GM12865 (cell line): ENCODE measurements around the gene SYT13.

Source experiments
- DNase-seq: peaks from one replicate; pipeline ENCODE4 v3.0.0; 2010; ENCODE audit warnings: low read depth
- H3K4me3 ChIP-seq: 2 replicates; pipeline ENCODE4 v1.5.1; 2011; ENCODE audit warnings: mild to moderate bottlenecking, low read depth, low read length, control low read depth
- TF ChIP-seq, protein P1 (sequence below): IDR thresholded peaks from 2 replicates; pipeline ENCODE4 v1.5.1; 2011; ENCODE audit warnings: low read length, control low read depth, low read depth, inconsistent platforms; ENCODE audit not compliant: insufficient read depth; ENCODE audit errors: missing control alignments

The SYT13 gene

DNA sequence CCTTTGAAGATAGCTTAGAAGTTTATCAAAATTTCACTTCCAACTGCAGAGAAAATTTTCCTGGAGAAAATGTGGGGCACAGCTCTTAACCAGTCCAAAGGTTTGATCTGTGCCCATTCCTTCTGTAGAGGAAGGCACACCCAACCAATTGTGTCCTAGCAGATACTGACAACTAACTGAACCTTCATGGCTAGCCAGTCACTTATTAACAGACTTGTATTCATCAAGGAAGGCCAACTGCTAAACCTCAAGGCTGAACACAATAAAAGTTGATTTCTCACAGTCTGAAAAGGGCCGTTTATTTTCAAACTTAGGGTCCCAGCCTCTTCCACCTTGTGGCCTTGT, 19.5 kb downstream of the SYT13 start:
- no peak for DNase-seq
- TF ChIP-seq, protein P1, sequence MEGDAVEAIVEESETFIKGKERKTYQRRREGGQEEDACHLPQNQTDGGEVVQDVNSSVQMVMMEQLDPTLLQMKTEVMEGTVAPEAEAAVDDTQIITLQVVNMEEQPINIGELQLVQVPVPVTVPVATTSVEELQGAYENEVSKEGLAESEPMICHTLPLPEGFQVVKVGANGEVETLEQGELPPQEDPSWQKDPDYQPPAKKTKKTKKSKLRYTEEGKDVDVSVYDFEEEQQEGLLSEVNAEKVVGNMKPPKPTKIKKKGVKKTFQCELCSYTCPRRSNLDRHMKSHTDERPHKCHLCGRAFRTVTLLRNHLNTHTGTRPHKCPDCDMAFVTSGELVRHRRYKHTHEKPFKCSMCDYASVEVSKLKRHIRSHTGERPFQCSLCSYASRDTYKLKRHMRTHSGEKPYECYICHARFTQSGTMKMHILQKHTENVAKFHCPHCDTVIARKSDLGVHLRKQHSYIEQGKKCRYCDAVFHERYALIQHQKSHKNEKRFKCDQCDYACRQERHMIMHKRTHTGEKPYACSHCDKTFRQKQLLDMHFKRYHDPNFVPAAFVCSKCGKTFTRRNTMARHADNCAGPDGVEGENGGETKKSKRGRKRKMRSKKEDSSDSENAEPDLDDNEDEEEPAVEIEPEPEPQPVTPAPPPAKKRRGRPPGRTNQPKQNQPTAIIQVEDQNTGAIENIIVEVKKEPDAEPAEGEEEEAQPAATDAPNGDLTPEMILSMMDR = no peak
- no peak overlapping the region for H3K4me3 ChIP-seq

DNA sequence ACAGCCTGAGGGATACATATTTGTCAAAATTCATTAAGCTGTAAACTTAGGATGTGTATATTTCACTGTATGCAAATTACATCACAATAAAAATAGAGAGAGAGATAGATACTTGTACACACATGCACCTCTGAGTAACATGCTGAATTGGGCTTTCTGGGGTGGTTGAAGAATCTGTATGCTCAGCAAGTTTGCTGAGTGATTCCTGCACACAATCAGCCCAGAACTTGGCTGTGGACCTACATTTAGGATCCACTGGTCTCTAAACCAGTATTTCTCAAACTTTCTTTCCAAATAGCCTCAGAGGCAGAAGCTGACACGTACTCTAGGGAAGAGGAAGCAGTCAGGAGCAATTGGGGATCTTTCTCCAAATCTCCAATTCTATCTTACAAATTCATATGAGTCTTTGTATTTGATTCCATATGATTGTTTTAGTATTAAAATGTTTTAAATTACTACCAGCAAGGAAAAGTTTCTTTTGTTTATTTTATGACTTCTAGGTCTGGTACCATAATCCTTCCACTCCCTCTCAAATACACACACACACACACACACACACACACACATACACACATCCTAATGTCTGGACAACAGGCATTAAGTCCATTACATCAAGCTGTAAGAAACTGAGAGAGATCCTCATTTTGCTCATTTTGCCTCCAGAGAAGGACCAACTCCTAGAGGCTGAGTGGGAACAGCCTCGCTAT, 20.0 kb downstream of the SYT13 start:
- H3K4me3 ChIP-seq = no peak overlapping the region
- TF ChIP-seq, protein P1 = no peak
- DNase-seq = no peak

DNA sequence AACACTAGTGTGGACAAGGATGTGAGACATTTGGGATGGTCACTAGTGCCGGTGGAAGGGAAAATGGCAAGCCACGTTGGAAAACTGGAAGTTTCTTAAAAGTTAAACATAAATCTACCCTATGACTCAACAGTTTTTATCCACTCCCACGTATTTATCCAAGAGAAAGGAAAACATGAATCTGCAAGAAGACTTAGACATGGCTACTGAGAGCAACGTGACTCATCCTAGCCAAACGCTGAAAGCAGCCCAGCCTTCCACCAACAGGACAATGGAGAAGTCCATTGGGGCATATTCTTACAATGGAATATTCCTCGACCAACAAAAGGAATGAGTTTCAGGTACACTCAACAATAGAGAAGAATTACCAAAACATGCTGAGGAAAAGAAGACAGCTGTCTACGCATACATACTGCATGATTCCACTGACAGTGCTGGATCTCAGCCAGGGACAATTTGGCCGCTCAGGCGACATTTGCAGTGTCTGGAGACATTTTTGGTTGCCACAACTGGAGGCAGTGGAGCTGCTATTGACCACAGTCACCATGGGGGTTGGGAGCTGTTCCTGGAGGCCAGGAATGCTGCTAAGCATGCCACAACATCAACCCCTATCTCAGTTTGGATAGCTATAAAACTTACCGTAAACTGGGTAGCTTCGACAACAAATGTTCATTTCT, 21.2 kb downstream of the SYT13 start:
- DNase-seq = no peak
- no peak overlapping the region for H3K4me3 ChIP-seq
- TF ChIP-seq, protein P1 = no peak

DNA sequence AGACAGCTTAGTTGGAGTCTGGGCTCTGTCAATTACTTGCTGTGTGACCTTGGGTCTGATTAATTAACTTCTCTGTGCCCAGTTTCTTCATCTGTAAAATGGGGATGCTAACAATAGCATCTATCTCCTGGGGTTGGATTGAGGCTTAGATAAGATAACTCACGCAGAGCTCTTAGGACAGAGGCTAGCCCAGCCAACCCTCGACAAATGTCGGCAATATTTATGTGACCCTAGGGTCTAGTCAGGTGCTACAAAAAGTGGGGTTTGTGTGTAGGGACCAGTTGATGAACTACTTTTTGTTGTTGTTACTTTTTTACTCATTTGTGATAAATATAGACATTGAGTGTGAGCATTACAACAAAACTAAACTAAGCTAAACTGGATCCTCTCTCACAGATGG, 22.4 kb downstream of the SYT13 start:
- TF ChIP-seq, protein P1 = no peak
- no peak overlapping the region for H3K4me3 ChIP-seq
- no peak for DNase-seq

DNA sequence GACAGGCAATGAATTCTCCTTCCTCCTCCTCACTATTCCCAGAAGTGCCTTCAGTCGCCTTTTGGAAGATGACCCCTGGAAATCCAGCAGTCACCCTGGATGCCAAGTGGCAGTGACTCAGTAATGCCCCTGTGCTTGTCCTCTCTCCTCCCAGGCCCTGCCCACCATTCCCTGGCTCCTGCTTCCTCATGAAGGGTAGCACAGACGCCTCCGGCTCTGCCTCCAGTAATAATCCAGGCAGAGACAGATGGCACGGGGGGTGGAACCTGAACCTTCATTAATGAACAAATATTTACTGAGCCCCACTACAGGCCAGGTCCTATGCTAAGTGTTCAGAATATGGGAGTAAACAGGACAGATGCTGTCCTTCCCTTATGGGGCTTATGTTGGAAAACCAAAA, 23.2 kb downstream of the SYT13 start:
- TF ChIP-seq, protein P1 = no peak
- DNase-seq = no peak
- H3K4me3 ChIP-seq = no peak overlapping the region

DNA sequence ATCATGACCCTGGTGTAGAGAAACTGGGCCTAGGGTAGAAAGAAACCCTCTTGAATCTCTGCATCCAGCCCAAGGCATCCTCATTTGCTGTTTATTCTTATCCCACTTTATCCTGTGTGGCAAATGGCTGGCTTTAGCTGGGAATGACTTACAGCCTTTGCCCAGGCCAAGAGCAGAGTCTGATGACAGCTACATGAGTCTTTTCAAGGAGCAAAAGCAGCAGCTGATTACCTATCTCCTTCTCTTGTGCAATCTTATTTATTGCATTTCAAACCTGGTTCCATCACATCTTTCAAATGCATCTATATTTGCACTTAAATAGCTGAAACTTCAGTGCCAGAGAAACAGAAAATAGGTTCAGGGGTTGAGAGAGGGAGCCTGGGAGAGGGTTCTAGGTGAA, 26.1 kb downstream of the SYT13 start:
- TF ChIP-seq, protein P1 = no peak
- H3K4me3 ChIP-seq = no peak overlapping the region
- no peak for DNase-seq

DNA sequence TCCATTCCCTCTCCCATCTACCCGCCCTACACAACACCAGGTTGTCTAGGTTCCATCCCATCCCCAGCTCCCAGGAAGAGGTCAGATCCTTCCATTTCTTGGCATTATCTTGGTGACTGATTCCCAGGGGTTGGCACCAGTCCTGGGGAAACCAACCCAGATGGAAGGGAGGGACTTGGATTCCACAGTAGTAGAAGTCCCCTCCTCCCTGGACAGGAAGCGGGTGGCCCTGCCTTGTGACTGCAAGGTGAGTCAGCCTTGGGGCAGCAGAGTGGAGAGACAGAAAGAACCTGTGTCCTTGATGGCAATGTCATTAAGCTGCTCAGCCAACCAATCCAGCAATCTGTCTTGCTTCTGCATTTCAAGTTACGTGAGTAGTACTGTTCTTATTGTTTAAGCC, 26.5 kb downstream of the SYT13 start:
- H3K4me3 ChIP-seq = no peak overlapping the region
- TF ChIP-seq, protein P1 = no peak
- no peak for DNase-seq
